Sigmoid colon (tissue), 4 donors: ENCODE results near the gene BATF3.

Experiments used
- POLR2A ChIP-seq, 2 donors: fragments of 450-650 bp; IDR thresholded peaks; one replicate each; pipeline ENCODE4 v1.6.1; 2016; ENCODE audit warnings: antibody characterized with exemption in 2 of 2, mild to moderate bottlenecking in 2 of 2, moderate library complexity in 2 of 2
- POLR2AphosphoS5 ChIP-seq, 4 donors: sonication (generic); formaldehyde crosslinking; IDR thresholded peaks; one replicate each; pipeline ENCODE4 v1.6.1; 2017; ENCODE audit warnings: antibody characterized with exemption in 4 of 4
- TF ChIP-seq, protein P1 (sequence below), 4 experiments: fragments of 450-650 bp in 3 of 4; fragments of 200-600 bp in 1 of 4; IDR thresholded peaks; one replicate each; pipeline ENCODE4 v1.5.1; 2016 to 2019; ENCODE audit warnings: antibody characterized with exemption in 4 of 4, mild to moderate bottlenecking in 3 of 4, moderate library complexity in 2 of 4

DNA sequence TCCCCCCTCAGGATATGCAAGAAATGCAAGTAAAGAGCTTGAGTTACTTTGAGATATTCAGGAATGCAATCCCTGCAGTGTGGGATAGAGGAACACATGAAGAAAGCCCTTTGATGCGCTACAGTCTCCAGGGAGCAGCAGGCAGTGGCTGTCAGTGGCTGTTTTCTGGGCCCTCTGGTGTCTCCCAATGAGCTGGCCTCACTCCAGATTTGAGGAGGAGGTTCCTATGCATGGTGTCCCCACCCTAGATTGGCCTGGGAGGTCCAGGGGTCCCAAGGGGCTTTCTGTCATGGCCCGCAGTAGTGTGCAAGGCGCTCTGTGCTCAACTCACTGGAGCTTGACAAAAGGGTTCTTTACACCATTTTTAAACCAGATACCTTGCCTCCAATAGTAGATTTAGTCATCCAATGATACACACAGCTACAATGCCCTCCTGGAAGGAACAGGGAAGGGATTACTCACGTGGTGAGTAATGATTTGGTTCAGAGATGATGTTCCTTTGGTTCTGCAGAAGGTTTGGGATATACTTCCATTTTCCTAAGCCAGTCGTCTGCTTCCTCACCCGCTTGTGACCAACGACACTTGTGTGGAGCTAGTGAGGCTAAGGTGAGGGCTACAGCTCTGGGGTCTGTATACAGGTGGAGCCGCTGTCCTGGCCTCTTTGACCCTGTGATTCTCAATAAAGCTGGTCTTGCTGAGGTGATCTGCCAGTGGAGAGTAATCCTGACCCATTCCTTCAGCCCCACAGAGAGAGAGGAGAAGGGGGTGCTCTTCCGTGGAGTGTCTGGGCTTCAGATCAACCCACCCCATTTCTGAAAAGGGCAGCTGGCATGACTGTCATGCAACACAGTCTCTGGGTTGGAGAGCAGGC lies 6.6 kb downstream of the BATF3 start:
- TF ChIP-seq, protein P1, sequence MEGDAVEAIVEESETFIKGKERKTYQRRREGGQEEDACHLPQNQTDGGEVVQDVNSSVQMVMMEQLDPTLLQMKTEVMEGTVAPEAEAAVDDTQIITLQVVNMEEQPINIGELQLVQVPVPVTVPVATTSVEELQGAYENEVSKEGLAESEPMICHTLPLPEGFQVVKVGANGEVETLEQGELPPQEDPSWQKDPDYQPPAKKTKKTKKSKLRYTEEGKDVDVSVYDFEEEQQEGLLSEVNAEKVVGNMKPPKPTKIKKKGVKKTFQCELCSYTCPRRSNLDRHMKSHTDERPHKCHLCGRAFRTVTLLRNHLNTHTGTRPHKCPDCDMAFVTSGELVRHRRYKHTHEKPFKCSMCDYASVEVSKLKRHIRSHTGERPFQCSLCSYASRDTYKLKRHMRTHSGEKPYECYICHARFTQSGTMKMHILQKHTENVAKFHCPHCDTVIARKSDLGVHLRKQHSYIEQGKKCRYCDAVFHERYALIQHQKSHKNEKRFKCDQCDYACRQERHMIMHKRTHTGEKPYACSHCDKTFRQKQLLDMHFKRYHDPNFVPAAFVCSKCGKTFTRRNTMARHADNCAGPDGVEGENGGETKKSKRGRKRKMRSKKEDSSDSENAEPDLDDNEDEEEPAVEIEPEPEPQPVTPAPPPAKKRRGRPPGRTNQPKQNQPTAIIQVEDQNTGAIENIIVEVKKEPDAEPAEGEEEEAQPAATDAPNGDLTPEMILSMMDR (IDR thresholded peaks at IDR 0.05) = no peak
- TF ChIP-seq POLR2A (IDR thresholded peaks at IDR 0.05) (no peak), POLR2AphosphoS5 (IDR thresholded peaks at IDR 0.05) (no peak)
